Measurements from ENCODE around the gene SNX20.

DNA sequence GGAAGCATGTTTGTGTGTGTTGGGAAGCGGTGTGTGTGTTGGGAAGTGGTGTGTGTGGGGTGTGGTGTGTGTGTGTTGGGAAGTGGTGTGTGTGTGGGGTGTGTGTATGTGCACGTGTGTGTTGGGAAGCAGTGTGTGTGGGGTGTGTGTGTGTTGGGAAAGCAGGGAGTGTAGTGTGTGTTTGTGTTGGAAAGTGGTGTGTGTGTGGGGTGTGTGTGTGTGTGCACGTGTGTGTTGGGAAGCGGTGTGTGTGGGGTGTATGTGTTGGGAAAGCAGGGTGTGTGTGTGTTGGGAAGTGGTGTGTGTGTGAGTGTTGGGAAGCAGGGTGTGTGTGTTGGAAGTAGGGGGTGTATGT lies 11.5 kb upstream of the SNX20 start:
- no peak for TF ChIP-seq POLR2AphosphoS5 (IDR thresholded peaks at IDR 0.05; ENCODE audit: low read depth, low read length)
- TF ChIP-seq FOXP2 (optimal IDR thresholded peaks at IDR 0.05; ENCODE audit: borderline replicate concordance, extremely low read depth, extremely low read length, insufficient read depth) = no peak

Measured in PFSK-1 (cell line).